ENCODE results near the gene OOSP4A.

Gene OOSP4A

GRCh38 chr11:59954219-59954847, 9.5 kb upstream of the OOSP4A start:
- Histone ChIP-seq H3K4me1 (ENCODE audit: low read length) (no peaks in the 10 kb centered on the region), H3K4me2 (ENCODE audit: low read depth, low read length) (no peak overlapping the region), H4K20me1 (ENCODE audit: insufficient read depth, low read length) (no peaks in the 10 kb centered on the region), H3K9ac (ENCODE audit: low read length) (no peak overlapping the region), H3K27ac (ENCODE audit: low read length) (no peak overlapping the region), H3K36me3 (replicated peaks; ENCODE audit: insufficient read depth, low read length) (no peaks in the 10 kb centered on the region), H3K9me2 (replicated peaks; ENCODE audit: insufficient read depth, low read length) (no peaks in the 10 kb centered on the region), H2AFZ (ENCODE audit: low read length) (no peak overlapping the region), H3F3A (ENCODE audit: insufficient read depth, low read length) (no peaks in the 10 kb centered on the region), H3K4me3 (ENCODE audit: low read length) (no peak overlapping the region), H3K27me3 (replicated peaks; ENCODE audit: insufficient read depth, low read length) (no peaks in the 10 kb centered on the region), H3K79me2 (ENCODE audit: low read length) (no peaks in the 10 kb centered on the region), H3K9me3 (replicated peaks; ENCODE audit: insufficient read depth, low read length) (no peaks in the 10 kb centered on the region)
- TF ChIP-seq EZH2 (optimal IDR thresholded peaks at IDR 0.05; ENCODE audit: low read depth, low read length), result no peak
- TF ChIP-seq, protein P1, sequence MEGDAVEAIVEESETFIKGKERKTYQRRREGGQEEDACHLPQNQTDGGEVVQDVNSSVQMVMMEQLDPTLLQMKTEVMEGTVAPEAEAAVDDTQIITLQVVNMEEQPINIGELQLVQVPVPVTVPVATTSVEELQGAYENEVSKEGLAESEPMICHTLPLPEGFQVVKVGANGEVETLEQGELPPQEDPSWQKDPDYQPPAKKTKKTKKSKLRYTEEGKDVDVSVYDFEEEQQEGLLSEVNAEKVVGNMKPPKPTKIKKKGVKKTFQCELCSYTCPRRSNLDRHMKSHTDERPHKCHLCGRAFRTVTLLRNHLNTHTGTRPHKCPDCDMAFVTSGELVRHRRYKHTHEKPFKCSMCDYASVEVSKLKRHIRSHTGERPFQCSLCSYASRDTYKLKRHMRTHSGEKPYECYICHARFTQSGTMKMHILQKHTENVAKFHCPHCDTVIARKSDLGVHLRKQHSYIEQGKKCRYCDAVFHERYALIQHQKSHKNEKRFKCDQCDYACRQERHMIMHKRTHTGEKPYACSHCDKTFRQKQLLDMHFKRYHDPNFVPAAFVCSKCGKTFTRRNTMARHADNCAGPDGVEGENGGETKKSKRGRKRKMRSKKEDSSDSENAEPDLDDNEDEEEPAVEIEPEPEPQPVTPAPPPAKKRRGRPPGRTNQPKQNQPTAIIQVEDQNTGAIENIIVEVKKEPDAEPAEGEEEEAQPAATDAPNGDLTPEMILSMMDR (IDR thresholded peaks at IDR 0.05; ENCODE audit: low read length), result no peak
- DNase-seq, result no peak

DNA sequence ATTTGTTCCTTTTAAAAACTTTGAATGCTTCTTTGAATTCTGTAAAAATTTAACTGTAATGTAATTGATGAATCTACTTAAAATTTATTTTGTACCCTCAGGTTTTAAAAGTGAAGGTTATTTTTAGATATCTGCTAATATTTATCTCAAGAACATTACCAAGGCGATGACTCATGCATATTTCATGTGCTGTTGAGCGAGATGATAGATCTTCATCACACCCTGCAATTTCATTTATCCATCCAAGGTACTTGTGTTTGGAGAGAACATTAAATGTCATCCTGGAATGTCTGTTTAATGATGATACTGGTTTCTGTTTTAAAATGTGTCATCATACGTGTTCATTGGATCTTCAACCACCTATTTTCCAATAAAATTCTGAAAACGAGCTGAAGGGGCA, 6.7 kb upstream of the OOSP4A start:
- no peak for TF ChIP-seq EZH2 (optimal IDR thresholded peaks at IDR 0.05; ENCODE audit: low read depth, low read length)
- TF ChIP-seq, protein P1 (IDR thresholded peaks at IDR 0.05; ENCODE audit: low read length), result no peak
- TF ChIP-seq EZH2phosphoT487 (IDR thresholded peaks at IDR 0.05; ENCODE audit: low read length), result no peak
- no peaks in the 10 kb centered on the region for H3K27me3 ChIP-seq (replicated peaks; ENCODE audit: insufficient read depth, low read length)
- H3K9me3 ChIP-seq (replicated peaks; ENCODE audit: insufficient read depth, low read length), result no peaks in the 10 kb centered on the region
- H3K9ac ChIP-seq (ENCODE audit: low read length), result no peak overlapping the region
- H3K4me2 ChIP-seq (ENCODE audit: low read depth, low read length), result no peak overlapping the region
- no peak overlapping the region for H3K27ac ChIP-seq (ENCODE audit: low read length)
- no peak overlapping the region for H2AFZ ChIP-seq (ENCODE audit: low read length)
- no peaks in the 10 kb centered on the region for H3K36me3 ChIP-seq (replicated peaks; ENCODE audit: insufficient read depth, low read length)
- no peaks in the 10 kb centered on the region for H3K79me2 ChIP-seq (ENCODE audit: low read length)
- H3K4me3 ChIP-seq (ENCODE audit: low read length), result no peak overlapping the region
- no peak for DNase-seq
- H3K9me2 ChIP-seq (replicated peaks; ENCODE audit: insufficient read depth, low read length), result no peaks in the 10 kb centered on the region
- H4K20me1 ChIP-seq (ENCODE audit: insufficient read depth, low read length), result no peaks in the 10 kb centered on the region
- H3K4me1 ChIP-seq (ENCODE audit: low read length), result no peaks in the 10 kb centered on the region
- no peaks in the 10 kb centered on the region for H3F3A ChIP-seq (ENCODE audit: insufficient read depth, low read length)

- no peak overlapping the region for H3K4me2 ChIP-seq (ENCODE audit: low read depth, low read length)
- no peak for DNase-seq
- no peak for TF ChIP-seq EZH2 (optimal IDR thresholded peaks at IDR 0.05; ENCODE audit: low read depth, low read length)
- H3K9me2 ChIP-seq (replicated peaks; ENCODE audit: insufficient read depth, low read length), result no peaks in the 10 kb centered on the region
- H3K9ac ChIP-seq (ENCODE audit: low read length), result no peak overlapping the region
- no peaks in the 10 kb centered on the region for H3K4me1 ChIP-seq (ENCODE audit: low read length)
- no peaks in the 10 kb centered on the region for H3K9me3 ChIP-seq (replicated peaks; ENCODE audit: insufficient read depth, low read length)
- H3F3A ChIP-seq (ENCODE audit: insufficient read depth, low read length), result no peaks in the 10 kb centered on the region
- no peaks in the 10 kb centered on the region for H4K20me1 ChIP-seq (ENCODE audit: insufficient read depth, low read length)
- no peak overlapping the region for H3K4me3 ChIP-seq (ENCODE audit: low read length)
- no peak overlapping the region for H3K27ac ChIP-seq (ENCODE audit: low read length)
- H3K36me3 ChIP-seq (replicated peaks; ENCODE audit: insufficient read depth, low read length), result no peaks in the 10 kb centered on the region
- H3K27me3 ChIP-seq (replicated peaks; ENCODE audit: insufficient read depth, low read length), result no peaks in the 10 kb centered on the region
- H3K79me2 ChIP-seq (ENCODE audit: low read length), result no peaks in the 10 kb centered on the region
- H2AFZ ChIP-seq (ENCODE audit: low read length), result no peak overlapping the region
Measured at GRCh38 chr11:59960502-59961381, 3.1 kb upstream of the OOSP4A start.

DNA sequence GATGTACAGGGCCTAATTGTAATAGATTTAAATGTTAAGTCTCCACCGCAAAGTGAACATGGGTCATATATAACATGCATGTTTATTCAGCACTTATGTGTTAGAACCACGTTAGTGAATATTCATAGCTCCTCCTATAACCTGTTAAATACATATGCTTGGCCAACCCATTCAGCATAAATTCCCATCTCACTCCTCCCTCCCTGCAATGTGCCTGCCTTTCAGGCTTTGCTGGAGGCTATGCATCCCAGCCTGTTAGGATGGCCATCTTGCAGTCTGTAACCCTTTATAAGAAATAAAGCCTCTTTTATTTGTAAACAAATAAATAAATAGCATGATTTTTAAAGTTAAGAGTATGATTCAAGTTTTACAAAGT, 1.7 kb upstream of the OOSP4A start:
- Histone ChIP-seq H3K27ac (ENCODE audit: low read length) (no peak overlapping the region), H3K4me3 (ENCODE audit: low read length) (no peak overlapping the region), H3K79me2 (ENCODE audit: low read length) (no peaks in the 10 kb centered on the region), H3K36me3 (replicated peaks; ENCODE audit: insufficient read depth, low read length) (no peaks in the 10 kb centered on the region), H3K9me3 (replicated peaks; ENCODE audit: insufficient read depth, low read length) (no peaks in the 10 kb centered on the region), H3K9me2 (replicated peaks; ENCODE audit: insufficient read depth, low read length) (no peaks in the 10 kb centered on the region), H3K4me2 (ENCODE audit: low read depth, low read length) (no peak overlapping the region), H4K20me1 (ENCODE audit: insufficient read depth, low read length) (no peaks in the 10 kb centered on the region), H2AFZ (ENCODE audit: low read length) (no peak overlapping the region), H3K4me1 (ENCODE audit: low read length) (no peaks in the 10 kb centered on the region), H3K9ac (ENCODE audit: low read length) (no peak overlapping the region), H3K27me3 (replicated peaks; ENCODE audit: insufficient read depth, low read length) (no peaks in the 10 kb centered on the region), H3F3A (ENCODE audit: insufficient read depth, low read length) (no peaks in the 10 kb centered on the region)
- DNase-seq, result no peak
- TF ChIP-seq EZH2 (optimal IDR thresholded peaks at IDR 0.05; ENCODE audit: low read depth, low read length) (no peak), EZH2phosphoT487 (IDR thresholded peaks at IDR 0.05; ENCODE audit: low read length) (no peak)
- TF ChIP-seq, protein P1 (IDR thresholded peaks at IDR 0.05; ENCODE audit: low read length), result no peak

Data from MM.1S (cell line).